ENCODE measurements around the gene WDR64.
"Not testable (repeated sequence)": the region's sequence is repeated elsewhere in the genome, so short reads cannot be mapped to it uniquely, and the experiment has no call there.

Gene WDR64

DNA sequence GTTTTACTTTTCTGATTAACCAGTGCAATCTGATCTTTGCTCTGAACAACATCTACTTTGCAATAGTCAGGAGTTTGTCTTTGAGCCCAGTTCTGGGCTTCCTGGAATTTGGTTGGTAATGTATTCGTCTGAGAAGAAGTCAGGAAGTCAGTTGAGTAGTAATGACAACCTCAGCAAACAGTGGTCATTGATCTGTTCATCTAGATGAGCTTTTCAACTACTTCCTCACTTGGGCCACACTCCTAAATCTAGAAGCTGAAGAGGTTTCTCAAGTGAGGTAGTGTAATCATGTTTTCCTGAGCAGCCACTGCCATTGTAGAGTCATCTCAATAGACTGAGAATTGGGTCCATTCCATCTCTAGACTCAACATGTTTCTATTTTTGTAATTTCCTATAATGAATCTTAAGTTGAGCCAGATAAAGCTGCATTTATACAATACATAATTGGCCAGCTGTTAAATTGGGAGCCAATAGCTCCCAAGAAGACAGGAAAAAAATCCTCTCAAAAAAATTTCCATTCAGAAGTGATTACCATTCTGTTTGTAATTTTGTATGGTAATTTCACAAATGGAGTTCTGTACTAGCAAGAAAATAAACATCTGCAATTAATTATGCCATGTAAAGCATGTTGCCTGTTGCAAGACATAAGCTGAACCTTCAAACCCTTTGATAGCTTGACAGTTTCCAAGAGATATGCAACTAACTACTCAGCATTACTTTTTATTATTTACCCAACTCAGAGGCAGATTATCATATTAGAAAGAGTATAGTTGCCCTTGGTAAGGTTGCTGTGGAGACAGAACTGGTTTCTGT, 49.6 kb downstream of the WDR64 start:
- no peak for DNase-seq (ENCODE audit: low read depth)

DNA sequence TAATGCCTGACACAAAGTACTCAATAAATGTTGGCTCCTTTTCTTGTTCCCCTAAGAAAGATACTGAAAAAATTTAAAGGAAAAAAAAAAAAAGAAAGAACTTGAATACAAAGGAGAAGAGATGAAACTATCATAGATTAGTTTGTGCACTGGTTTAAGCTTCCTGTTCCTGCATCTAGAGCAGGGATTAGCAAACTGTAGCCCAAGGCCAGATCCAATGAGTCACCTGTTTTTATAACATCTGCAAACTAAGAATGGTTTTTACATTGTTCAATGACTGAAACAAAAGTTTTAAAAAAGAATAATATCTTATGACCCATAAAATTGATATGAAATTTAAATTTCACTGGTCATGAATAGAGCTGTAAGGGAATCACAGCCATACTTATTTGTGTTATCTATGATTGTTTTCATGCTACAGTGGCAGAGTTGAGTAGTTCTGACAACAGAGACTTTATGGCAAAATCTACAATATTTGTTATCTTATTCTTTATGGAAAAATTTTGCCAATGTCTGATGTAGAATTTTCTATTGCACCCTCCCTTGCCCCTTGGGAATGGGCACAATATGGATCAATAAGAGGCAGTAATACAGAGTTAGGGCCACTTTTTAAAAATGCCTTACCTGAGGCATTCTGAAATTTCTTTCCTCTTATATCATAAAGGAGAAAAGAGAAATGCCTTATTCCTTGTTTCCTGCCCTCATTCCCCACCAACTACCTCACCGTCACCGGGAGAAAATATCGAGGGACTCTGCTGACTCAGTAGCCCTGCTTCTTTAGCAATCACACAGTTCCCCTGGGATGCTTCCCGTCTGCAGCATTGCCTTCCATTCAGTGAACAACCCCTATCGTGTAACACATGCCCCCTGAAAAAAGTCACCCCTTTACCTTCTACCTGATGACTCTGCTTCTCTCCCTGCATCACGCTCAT, 50.6 kb downstream of the WDR64 start:
- no peak for DNase-seq (ENCODE audit: low read depth)

DNA sequence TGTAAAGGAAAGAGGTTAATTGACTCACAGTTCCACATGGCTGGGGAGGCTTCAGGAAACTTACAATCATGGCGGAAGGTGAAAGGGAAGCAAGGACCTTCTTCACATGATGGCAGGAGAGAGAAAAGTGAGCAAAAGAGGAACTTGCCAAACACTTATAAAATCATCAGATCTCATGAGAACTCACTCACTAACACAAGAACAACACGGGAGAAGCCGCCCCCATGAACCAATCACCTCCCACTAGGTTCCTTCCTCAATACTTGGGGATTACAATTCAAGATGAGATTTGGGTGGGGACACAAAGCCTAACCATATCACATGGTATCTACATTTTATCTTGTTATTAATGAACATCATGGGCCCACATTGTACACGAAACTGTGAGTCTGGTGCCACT, 51.7 kb downstream of the WDR64 start:
- DNase-seq (ENCODE audit: low read depth): not testable (repeated sequence)

DNA sequence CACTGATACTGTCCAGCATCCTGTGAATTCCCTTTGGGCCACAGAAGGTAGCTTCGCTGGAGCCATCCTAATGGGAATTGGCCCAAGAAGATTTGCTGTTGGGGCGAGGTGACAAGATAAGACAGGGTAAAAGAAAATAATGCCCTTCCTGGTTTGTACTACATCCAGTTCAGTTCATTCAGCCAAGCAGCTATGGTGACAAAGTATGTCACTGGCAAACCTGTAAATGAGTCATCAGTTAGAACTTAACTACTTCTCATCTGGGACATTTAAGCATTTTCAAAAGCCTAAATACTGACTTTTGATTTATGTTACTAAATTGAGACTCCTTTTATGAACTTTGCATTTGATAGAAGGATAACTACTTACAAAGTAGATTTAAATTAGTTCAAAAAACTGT, 54.2 kb downstream of the WDR64 start:
- no peak for DNase-seq (ENCODE audit: low read depth)

DNA sequence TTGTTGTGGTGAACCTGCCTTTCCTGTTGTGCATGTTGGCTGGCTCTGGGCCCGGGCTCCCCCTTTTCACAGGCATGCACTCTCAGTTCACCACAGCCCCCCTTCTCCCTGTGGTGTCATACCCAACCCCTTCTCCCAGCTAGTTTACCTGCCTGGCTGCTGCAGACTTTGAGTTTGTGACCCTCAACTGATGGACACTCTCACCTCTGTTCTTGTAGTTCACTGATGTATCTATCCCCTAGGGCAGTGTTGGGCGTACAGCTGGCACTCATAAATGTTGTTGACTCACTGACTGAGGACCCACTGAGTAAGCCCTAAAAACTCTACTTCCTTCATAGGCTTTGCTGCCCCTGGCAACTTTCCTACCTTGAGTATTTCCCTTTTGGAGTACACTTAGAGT, 54.9 kb downstream of the WDR64 start:
- DNase-seq (ENCODE audit: low read depth): peak; percentile 67

DNA sequence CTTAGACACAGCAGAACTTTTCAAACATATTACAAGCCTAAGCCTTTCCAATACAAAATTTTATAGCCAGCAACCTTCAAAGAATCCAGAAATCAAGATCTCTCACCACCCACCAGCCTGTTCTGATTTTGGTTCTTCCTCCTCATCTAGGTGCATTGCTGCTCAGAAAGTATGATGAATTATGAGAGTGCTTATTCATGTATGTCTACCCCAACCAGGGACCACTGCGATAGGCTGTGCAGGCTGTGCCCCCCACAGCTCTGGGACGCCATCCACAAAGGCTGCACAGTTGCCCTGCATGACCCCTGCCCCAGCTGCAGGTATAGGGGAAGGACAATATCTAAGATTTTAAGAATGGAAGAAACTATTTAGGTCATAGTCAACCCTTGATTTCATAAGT, 55.4 kb downstream of the WDR64 start:
- no peak for DNase-seq (ENCODE audit: low read depth)

DNA sequence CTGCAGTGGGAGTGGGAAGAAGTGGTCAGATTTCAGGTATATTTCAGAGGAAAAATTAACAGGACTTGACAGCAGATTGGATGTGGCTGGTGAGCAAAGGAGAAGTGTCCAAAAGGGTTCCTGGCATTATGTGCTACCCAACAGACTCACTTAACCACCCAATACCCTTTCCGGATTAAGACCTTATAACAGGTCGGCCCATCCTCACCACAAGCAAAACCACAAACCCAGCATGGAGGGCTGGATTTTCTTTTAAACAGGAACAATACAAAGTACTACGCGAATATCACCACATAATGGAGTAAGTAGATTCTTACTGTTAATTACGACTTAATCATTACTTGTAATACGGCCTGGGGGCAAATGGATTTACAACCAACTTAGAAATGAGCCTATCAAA, 59.2 kb downstream of the WDR64 start:
- DNase-seq (ENCODE audit: low read depth): no peak

DNA sequence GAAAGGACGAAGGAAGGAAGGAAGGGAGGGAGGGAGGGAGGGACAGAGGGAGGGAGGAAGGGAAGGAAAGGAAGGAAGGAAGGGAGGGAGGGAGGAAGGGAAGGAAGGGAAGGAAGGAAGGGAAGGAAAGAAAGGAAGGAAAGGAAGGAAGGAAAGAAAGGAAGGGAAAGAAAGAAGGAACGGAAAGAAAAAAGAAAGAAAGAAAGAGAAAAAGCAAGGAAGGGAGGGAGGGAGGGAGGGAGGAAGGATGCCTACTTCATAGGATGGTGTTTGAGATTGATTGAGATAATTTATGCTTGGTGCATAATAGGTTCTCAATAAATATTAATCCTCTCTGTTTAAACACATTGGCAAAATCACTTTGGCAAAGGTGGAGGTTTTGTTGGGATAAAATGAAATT, 61.2 kb downstream of the WDR64 start:
- DNase-seq (ENCODE audit: low read depth): no peak

DNA sequence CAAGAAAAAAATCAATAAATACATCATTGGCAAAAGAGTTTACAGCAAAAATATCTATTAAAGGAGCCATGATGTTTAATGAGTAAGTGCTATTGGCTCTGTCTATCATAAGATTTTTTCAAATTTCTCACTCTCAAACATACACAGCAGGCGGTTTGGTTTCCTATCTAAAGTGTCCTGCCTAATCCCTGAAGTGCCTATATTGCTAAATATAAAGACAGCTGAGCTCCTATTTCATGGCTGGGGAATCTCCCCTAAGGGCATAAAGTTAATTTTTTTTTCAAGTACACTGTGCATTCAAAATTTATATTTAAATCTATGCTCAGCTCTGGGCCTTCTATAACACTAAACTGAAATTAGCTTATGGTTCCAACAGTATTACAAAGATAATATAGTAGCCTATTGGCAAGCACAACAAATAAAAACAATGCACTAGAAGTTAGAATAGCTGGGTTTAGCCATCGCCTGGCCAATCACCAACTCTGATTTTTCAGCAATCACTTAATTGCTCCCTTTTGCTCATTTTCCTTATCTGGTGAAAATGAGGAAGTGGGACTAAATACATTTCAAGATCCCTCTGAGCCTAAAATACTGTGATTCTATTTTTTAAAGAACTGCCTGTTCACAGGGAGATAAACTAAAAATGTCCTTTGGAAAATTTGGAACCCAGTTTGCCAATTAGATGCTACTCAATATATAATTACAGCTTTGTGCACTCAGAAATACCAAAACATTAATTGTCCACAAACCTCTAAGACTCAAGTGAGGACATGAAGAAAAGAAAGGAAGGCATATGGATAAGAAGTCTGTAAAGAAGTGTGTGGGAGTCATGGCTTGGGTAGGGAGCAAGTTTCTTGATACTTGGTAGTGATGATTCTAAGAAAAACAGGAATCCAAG, 62.5 kb downstream of the WDR64 start:
- DNase-seq (ENCODE audit: low read depth): no peak

DNA sequence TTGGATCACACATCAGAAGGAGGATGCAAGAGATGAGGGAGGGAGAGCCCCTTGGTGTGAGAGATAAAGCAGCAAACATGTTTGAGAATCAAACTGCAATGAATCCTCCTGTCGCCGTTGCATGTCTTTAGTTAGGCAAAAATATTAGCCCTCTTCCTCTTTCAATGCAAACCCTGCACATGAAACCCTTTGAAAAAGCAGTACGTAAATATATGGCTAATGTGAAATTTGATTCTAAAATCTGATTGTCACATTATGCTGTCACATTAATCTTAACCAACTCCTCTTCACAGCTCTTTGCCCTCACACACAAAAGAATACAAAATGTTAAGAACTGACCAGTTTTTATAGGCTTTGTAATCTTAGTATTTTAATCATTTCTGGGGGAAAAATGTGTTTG, 63.4 kb downstream of the WDR64 start:
- DNase-seq (ENCODE audit: low read depth): no peak

DNA sequence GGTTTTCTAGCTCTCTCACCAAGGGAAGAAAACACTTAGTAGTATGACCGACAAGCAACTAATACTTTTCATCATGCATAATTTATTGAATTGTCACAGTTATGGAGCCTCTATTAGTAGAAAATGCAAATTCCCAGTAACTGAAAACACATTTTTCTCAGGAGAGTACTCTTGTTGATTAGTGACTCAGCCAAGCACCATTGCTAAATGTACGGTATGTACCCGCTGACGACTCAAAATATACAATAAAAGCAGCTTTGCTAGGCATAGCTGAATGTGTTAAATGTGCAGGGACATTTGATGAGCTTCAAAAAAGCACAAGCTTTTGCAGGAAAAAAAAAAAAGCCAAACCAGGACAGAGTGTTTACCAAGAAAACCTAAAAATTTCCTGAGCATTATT, 63.9 kb downstream of the WDR64 start:
- DNase-seq (ENCODE audit: low read depth): no peak

DNA sequence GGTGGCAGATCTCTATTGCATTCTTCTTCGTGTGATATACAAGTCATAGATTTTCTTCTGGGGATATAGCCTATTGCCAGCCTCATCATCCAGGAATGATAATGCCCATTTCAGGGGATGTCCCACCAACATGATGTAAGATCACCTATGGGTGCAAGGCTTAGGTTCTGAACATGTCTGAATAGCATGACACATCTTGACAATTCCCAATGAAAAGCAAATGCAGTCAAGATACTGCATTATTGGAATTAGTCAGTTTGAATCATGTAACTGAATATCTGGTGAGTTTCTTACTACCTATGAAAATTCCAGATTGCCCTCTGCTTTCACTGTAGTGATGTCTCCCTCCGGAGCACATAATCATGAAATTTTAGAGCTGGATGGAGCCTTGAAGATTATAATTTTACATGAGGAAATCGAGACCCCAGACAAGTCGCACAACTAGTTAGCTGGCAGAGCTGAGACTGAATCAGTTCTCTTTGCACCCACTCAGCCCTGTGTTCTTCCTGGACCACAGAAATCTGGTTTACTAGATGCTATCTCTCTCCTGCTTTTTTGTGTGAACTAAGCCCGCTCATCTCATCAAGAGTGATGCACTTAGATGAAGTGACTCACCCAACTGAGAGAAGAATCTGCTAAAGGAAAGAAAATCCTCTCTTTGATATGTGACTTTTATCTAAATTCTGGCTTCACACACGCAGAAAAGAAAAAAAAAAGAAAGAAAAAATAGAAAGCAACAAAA, 65.0 kb downstream of the WDR64 start:
- DNase-seq (ENCODE audit: low read depth): no peak

DNA sequence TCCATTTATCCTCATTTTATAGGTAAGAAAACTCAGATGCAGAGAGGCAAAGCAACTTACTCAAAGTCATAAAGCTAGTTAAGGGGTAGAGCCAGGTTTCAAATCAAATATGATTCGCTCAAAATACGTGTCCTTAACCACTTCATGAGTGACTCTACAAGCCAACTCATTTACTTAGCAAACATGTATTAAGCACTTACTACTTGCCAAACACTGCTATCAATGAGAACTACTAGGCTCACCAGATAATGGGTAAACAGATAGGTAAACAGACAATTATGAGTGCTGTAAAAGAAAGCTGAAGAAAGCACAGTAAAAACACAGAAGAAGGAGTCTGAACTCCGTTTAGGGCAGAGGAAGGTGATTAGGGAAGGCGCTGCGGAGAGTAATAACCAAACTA, 65.9 kb downstream of the WDR64 start:
- DNase-seq (ENCODE audit: low read depth): no peak

DNA sequence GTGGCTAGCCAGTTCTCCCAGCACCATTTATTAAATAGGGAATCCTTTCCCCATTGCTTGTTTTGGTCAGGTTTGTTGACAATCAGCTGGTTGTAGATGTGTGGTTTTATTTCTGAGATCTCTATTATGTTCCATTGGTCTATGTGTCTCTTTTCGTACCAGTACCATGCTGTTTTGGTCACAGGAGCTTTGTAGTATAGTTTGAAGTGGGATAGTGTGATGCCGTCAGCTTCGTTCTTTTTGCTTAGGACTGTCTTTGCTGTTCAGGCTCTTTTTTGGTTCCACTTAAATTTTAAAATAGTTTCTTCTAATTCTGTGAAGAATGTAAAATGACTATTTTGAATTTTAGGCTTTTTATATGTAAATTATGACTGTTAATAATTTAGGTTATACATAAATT, 68.9 kb downstream of the WDR64 start:
- DNase-seq (ENCODE audit: low read depth): no peak

DNA sequence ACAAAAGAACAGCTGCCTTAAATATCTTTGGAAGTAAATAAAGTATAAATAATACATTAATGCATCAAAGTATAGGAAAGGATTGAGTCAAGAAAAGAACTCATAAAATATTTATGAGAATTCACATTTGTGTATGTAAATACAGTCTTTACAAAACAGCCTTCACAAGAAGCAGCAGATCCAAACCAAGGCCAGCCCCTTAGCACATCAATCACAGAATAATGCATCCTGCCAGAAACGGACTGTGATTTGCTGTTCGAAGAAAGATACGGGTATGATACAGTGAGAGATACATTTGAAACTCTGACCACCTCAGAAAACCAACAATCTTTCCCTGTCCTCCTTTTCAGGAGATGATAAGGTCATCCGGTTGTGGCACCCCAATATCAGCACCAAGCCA, 70.9 kb downstream of the WDR64 start:
- no peak for DNase-seq (ENCODE audit: low read depth)

DNA sequence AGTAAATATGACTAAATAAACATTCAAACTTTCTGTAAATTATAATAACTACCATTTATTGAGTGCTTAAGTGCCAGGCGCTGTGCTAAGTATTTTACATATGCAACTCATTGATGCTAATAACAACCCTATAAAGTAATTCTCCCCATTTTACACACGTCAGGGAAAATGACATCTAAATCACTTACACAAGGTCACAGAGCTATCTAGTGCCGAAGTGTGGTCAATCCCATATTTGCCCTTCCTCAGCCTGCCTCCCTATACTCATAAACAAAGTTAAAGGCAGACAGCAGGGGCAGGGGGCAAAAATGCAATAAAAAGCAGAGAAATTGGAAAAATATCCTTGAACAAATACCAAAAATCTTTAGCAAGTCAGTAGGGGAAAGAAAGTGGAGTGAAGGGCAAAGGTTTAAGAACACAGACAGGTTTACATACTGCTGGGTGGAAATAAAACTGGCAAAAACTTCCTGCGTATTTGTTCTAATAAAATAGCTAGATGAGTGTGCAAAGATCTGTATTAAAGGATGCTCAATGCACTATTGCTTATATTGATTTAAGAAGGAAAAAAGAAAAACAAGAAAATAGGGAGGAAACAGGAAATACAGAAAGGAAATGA, 72.8 kb downstream of the WDR64 start:
- no peak for DNase-seq (ENCODE audit: low read depth)

DNA sequence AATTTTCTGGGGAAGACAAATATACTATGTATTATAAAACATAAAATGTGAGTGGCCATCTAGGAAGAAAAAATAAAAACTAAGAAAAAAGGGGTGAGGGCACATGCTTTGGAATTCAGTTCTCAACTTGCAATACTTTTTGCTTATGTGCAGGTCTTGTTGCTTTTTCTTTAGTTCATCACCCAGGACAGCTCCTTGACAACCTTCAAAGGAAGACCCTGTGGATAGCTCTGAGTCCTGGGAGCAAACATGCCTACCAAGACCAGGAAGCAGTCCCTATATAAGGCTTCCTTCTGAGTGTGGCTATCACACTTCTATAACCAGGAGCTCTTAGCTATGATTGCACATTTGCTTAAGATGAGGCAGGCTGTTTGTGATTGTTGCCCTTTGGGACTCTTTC, 78.0 kb downstream of the WDR64 start:
- no peak for DNase-seq (ENCODE audit: low read depth)

DNA sequence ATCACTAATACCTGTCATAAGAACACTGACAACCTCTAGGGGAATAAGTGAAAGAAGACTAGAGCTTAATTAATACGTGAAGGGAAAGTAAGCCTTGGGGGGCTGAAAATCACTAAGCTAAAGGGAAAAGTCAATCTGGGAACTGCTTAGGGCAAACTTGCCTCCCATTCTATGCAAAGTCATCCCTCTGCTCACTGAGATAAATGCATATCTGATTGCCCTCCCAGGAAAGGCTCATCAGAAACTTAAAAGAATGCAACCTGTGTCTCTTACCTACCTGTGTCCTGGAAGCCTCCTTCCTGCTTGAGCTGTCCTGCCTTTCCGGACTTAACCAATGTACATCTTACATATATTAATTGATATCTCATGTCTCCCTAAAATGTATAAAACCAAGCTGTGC, 81.8 kb downstream of the WDR64 start:
- DNase-seq (ENCODE audit: low read depth): no peak

DNA sequence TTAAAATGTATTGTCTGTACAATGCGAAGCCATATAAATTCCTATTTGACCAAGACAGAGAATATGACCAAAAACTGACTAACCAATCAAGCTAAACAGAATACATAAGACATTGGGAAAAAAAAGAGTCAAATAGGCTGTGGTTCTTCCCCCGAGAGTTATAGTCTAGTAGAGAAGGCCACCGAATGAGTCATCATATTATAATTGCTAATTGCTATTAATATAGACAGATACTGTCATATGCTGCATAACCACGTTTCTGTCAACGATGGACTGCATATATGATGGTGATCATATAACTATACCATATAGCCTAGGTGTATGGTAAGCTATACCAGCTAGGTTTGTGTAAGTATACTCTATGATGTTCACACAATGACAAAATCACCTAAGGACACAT, 82.5 kb downstream of the WDR64 start:
- no peak for DNase-seq (ENCODE audit: low read depth)

DNA sequence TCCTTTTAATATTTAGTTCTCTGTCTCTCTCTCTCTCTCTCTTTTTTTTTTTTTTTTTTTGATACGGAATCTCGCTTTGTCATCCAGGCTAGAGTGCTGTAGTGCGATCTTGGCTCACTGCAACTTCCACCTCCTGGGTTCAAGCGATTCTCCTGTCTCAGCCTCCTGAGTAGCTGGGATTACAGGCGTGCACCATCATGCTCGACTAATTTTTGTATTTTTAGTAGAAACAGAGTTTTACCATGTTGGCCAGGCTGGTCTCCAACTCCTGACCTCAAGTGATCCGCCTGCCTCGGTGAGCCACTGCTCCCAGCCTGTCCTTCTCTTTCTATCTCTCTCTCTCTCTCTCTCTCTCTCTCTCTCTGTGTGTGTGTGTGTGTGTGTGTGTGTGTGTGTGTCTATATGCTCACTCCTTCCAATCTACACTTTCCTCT, 83.4 kb downstream of the WDR64 start:
- DNase-seq (ENCODE audit: low read depth): not testable (repeated sequence)

DNA sequence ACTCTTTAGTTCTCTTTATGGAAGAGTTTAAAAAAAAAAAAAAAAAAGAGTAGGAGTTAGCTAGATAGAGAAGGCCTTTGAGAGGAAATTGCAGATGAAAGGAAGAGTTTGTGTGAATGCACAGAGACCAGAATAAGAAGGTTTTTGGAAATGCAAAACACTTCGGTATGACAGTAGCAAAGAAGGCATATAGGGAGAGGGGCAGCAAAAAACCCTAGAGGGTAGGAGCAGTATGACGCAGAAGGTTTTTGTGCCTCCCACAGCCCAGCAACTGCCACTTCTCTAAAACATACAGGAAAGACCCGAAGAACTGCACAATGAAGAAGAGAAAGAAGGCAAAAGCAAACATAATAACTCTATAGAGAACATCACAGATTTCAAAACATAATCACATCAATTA, 84.3 kb downstream of the WDR64 start:
- DNase-seq (ENCODE audit: low read depth): no peak

Measured in HS-5 (cell line).